ENCODE measurements around the gene NF2. TPM values are rescaled to one million over a fixed set of nuclear protein-coding genes. Genes with fewer than 3 reads are reported as not detected.
"Not testable (repeated sequence)": the region's sequence is repeated elsewhere in the genome, so short reads cannot be mapped to it uniquely, and the experiment has no call there.

The NF2 gene
- 59.1 and 61.9 TPM in 2 replicates for total RNA-seq

DNA sequence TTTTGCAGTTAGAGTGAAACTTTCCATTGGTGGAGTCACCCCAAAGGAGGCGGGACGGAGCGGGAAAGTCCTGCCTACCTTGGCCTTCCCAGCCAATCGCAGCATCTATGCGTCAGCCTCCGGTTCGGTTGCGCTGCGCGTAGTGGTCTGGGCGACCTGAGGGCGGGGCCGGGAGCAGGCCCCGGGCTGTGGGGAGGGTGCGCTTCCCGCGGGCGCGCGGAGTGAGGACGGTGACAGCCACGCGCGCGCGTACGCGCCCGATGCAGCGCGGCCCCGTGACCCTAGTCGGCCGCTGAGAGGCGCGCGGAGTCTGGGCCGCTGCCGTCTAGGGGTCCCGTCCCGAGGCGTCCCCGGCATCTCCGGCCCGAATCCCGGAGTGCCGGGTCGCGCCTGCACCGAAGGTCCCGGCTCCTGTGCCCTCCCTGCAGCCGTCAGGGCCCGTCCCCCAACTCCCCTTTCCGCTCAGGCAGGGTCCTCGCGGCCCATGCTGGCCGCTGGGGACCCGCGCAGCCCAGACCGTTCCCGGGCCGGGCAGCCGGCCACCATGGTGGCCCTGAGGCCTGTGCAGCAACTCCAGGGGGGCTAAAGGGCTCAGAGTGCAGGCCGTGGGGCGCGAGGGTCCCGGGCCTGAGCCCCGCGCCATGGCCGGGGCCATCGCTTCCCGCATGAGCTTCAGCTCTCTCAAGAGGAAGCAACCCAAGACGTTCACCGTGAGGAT is at the start of gene NF2:
TSS of gene NF2 (plus strand) at position 276 of the 718 bp plus-strand sequence. CDS start at position 642, 366 bp downstream.
- intact Hi-C loops (cut with micrococcal nuclease): loop anchor here (1.0 to 10.0 kb wide), 4 partner anchors 15 to 821 kb away; partner anchors contain the start of genes MTFP1, NIPSNAP1, UQCR10 and ZMAT5
- Mint-ChIP-seq H3K36me3 (ENCODE audit: low read depth) (peaks cover 15% of the 10 kb centered on the region), H3K4me3 (peak within 1 kb of the TSS; percentile 91), H3K27me3 (no peaks in the 10 kb centered on the region), H3K27ac (peak within 1 kb of the TSS; percentile 98), H3K9me3 (no peaks in the 10 kb centered on the region), H3K4me1 (peaks cover 14% of the 10 kb centered on the region)
- peak; percentile 100 for DNase-seq

DNA sequence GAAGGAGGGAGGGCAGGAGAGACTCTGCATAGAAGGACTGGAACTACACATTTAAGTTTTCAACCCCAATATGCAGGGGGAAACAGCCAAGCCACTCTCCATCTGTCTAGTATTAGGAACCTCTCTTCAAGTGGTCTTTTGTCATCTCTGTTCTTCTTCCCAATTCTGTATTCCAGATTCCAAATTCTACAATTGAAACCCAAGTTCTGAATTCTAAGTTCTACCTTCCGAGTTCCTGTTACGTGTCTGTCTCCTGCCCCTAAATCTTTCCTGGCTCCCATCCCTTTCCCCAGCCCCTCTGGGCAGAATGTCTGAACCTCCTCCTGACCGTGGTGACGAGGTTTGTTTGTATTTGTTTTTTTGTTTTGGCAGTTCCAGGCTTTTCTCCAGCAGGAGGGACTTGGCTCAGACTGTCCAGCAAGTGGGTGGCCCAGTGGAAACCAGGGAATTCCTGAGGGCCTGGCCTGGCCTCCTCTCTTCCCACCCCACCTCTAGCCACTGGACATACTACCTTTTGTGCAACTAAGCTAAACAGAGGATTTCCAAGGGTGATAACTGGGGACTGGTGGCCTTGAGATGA is 48.3 kb upstream of the NF2 start:
- H3K4me3 Mint-ChIP-seq: peak overlapping the region; percentile 97
- intact Hi-C loops (cut with micrococcal nuclease): no loop called here
- peaks cover 4% of the 10 kb centered on the region for H3K4me1 Mint-ChIP-seq
- H3K27ac Mint-ChIP-seq: peak overlapping the region; percentile 75
- H3K27me3 Mint-ChIP-seq: no peaks in the 10 kb centered on the region
- H3K9me3 Mint-ChIP-seq: no peaks in the 10 kb centered on the region
- peaks cover 33% of the 10 kb centered on the region for H3K36me3 Mint-ChIP-seq (ENCODE audit: low read depth)
- DNase-seq: no peak

DNA sequence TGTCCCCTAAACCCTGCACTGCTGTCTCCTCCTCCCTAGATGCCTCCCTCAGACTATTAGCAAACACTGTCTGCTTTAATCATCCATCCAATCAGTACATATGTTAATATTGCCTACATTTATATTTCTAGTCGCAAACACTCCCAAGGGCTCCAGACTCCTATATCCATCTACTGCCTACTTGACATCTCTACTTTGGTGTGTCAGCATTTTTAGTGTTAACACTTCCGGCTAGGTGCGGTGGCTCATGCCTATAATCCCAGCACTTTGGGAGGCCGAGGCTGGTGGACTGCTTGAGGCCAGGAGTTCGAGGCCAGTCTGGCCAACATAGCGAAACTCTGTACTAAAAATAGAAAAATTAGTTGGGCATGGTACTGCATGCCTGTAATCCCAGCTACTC is 44.4 kb upstream of the NF2 start:
- Mint-ChIP-seq H3K9me3 (no peaks in the 10 kb centered on the region), H3K36me3 (ENCODE audit: low read depth) (peaks cover 31% of the 10 kb centered on the region), H3K4me3 (no peak overlapping the region), H3K27me3 (no peaks in the 10 kb centered on the region), H3K4me1 (no peaks in the 10 kb centered on the region), H3K27ac (no peak overlapping the region)
- no peak for DNase-seq
- intact Hi-C loops (cut with micrococcal nuclease): no loop called here

DNA sequence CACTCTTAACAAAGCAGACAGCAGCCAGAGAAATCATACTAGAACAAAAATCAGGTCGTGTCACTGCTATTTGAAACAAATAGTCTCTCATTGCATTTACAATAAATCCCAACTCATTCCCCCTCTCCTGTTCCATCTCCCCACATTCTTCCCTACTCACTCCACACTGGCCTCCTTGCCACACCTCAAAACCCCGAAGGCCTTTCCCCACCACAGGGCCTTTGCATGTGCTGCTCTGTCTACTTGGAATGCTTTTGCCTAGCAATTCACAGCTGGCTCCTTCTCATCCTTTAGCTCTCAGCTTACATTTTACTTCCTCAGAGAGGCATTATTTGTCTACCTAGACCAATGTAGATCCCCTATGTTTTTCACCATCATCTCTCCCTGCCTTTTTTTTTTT is 43.6 kb upstream of the NF2 start:
- Mint-ChIP-seq H3K4me3 (no peak overlapping the region), H3K27ac (no peak overlapping the region), H3K9me3 (no peaks in the 10 kb centered on the region), H3K36me3 (ENCODE audit: low read depth) (peaks cover 31% of the 10 kb centered on the region), H3K27me3 (no peaks in the 10 kb centered on the region), H3K4me1 (no peaks in the 10 kb centered on the region)
- intact Hi-C loops (cut with micrococcal nuclease): no loop called here
- DNase-seq: no peak

DNA sequence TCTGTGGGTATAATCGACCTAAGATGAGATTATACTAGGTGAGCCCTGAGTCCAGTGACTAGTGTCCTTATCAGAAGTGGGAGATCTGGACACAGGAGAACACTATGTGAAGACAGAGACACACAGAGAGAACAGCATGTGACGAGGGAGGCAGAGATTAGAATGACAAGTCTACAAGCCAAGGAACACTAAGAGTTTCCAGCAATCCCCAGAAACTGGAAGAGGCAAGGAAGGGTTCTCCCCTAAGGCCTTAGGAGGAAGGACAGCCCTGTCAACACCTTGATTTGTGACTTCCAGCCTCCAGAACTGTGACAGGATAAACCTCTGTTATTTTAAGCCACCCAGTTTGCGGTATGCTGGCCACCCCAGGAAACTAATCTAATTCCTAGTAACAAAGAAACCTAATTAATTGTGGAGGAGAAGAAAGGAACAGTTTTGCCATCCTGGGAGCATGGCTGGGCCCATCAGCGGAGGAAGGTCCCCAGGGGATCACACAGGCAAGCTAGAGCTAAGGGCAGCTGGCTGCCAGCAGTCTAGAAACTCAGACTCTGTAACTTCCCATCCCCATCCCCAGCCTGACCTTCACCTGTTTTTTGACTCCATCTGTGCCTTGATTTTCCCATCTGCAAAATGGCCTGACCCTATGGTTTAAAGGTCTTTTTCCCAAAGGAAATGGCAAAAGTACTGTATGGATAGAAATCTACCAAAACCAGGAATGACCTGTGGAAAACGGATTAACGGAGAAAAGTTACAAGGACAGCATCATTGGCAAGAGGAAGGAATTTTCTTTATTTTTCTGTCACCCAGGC is 39.6 kb upstream of the NF2 start:
- intact Hi-C loops (cut with micrococcal nuclease): no loop called here
- Mint-ChIP-seq H3K4me3 (no peak overlapping the region), H3K9me3 (no peaks in the 10 kb centered on the region), H3K36me3 (ENCODE audit: low read depth) (peaks cover 24% of the 10 kb centered on the region), H3K27me3 (no peaks in the 10 kb centered on the region), H3K4me1 (no peaks in the 10 kb centered on the region), H3K27ac (no peak overlapping the region)
- no peak for DNase-seq

DNA sequence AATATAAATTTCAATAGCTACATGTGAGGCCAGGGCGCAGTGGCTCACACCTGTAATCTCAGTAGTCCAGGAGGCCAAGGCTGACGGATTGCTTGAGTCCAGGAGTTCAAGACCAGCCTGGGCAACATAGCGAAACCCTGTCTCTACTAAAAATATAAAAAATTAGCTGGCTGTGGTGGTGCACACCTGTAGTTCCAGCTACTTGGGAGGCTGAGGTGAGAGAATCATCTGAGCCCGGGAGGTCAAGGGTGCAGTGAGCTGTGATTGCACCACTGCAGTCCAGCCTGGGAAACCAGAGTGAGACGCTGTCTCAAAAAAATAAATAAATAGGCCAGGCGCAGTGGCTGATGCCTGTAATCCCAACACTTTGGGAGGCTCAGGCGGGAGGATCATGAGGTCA is 36.9 kb upstream of the NF2 start:
- H3K27ac Mint-ChIP-seq; H3K27me3 Mint-ChIP-seq; intact Hi-C loops (cut with micrococcal nuclease); DNase-seq; H3K9me3 Mint-ChIP-seq; H3K4me1 Mint-ChIP-seq; H3K4me3 Mint-ChIP-seq: not testable (repeated sequence)
- H3K36me3 Mint-ChIP-seq (ENCODE audit: low read depth): peaks cover 25% of the 10 kb centered on the region

DNA sequence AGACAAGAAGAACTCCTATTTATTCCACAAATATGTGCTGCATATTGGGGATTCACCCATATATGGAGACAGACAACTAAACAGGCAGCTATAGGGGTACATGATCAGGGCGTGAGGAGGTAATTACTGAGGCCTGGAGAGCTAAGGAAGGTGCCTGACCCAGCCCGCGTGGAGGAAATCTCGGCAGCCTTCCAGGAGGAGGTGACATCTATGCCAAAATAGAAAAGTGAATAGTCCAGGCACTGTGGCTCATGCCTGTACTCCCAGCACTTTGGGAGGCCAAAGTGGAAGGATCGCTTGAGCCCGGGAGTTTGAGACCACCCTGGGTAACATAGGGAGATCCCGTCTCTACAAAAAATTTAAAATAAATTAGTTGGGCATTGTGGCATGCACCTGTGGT is 36.1 kb upstream of the NF2 start:
- intact Hi-C loops (cut with micrococcal nuclease): no loop called here
- no peaks in the 10 kb centered on the region for H3K4me1 Mint-ChIP-seq
- no peak for DNase-seq

DNA sequence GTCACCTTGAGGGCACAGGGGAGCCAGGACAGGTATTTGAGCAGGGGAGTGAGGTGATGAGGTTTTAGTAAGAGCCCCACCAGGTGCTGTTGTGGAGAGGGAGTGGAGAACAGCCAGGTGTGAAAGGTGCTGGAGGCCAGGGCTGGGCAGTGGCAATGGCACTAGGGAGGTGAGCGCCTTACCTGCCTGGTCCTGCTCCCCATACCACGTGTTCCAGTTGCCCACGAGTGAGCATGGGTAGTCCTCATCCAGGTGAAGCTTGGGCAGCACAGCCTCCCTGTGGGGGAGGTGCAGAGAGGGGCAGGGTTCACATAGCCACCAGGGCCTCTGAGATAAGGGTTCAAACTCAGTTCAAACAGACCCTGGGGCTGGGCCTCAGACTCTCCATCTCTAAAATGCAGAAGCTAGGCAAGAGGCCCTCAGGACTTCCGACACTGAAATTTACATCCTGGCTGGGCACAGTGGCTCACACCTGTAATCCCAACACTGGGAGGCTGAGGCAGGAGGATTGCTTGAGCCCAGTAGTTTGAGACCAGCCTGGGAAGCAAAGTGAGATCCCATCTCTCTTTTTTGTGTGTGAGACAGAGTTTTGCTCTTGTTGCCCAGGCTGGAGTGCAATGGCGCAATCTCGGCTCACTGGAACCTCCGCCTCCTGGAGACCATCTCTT is 34.3 kb upstream of the NF2 start:
- H3K4me1 Mint-ChIP-seq: no peaks in the 10 kb centered on the region
- no peak overlapping the region for H3K27ac Mint-ChIP-seq
- no peak overlapping the region for H3K4me3 Mint-ChIP-seq
- H3K36me3 Mint-ChIP-seq (ENCODE audit: low read depth): peaks cover 20% of the 10 kb centered on the region
- intact Hi-C loops (cut with micrococcal nuclease): no loop called here
- no peak for DNase-seq
- no peaks in the 10 kb centered on the region for H3K27me3 Mint-ChIP-seq
- H3K9me3 Mint-ChIP-seq: no peaks in the 10 kb centered on the region

More for the DNA sequence above, 36.1 kb upstream of the NF2 start:
- peaks cover 22% of the 10 kb centered on the region for H3K36me3 Mint-ChIP-seq (ENCODE audit: low read depth)
- H3K4me3 Mint-ChIP-seq: no peak overlapping the region
- H3K27ac Mint-ChIP-seq: no peak overlapping the region
- H3K9me3 Mint-ChIP-seq: no peaks in the 10 kb centered on the region
- no peaks in the 10 kb centered on the region for H3K27me3 Mint-ChIP-seq

DNA sequence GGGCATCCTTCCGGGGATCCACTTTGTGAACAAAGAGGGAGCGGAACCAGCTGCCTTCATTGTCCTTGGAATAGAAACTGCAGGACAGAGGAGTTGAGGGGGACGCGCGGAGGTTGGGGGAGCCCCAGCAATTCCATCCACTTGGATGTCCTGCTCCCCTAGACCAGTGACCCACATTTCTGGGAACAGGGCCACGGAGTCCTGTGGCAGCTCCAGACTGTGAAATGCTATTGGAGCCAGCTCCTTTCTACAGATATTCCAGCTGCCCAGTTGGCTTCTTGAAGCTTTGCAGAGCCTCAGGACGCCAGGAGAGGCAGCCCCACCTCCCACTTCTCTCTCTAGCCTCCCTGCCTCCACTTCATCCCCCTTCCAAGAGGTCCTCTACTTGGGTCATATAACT is 33.0 kb upstream of the NF2 start:
- Mint-ChIP-seq H3K27me3 (no peaks in the 10 kb centered on the region), H3K4me3 (no peak overlapping the region), H3K27ac (no peak overlapping the region), H3K36me3 (ENCODE audit: low read depth) (peaks cover 20% of the 10 kb centered on the region), H3K4me1 (no peaks in the 10 kb centered on the region), H3K9me3 (no peaks in the 10 kb centered on the region)
- no peak for DNase-seq
- intact Hi-C loops (cut with micrococcal nuclease): no loop called here

DNA sequence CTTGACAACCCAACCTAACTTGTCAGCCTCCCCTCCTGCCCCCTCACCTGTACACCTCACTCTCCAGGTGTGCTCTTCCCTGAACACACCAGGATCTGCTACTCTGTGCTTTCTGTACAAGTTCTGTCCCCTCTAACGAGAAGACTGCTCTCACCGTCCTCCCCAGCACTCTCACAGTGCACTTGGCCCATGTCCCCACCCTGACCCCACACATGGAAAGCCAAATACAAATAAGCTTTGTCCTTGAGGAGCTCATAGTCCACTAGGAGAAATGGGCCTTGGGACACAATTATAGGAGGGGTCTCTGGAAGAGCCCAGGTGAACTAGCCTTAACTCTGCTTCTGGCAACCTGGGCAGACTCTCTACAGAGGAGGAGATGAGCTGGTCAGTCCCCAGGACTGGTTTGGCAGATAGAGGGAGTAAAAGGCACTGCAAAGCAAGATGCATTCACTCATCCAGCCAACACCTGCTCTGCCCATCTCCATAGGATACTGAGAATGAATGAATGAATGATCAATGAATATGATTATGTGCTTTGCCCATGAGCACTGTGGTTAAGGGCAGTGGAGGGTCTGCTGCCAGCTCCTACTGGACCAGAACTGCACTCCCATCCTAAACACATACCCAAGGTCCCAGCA is 32.4 kb upstream of the NF2 start:
- no peaks in the 10 kb centered on the region for H3K27me3 Mint-ChIP-seq
- no peak overlapping the region for H3K4me3 Mint-ChIP-seq
- H3K36me3 Mint-ChIP-seq (ENCODE audit: low read depth): peaks cover 18% of the 10 kb centered on the region
- no peak for DNase-seq
- intact Hi-C loops (cut with micrococcal nuclease): no loop called here
- H3K9me3 Mint-ChIP-seq: no peaks in the 10 kb centered on the region
- H3K27ac Mint-ChIP-seq: no peak overlapping the region
- no peaks in the 10 kb centered on the region for H3K4me1 Mint-ChIP-seq

DNA sequence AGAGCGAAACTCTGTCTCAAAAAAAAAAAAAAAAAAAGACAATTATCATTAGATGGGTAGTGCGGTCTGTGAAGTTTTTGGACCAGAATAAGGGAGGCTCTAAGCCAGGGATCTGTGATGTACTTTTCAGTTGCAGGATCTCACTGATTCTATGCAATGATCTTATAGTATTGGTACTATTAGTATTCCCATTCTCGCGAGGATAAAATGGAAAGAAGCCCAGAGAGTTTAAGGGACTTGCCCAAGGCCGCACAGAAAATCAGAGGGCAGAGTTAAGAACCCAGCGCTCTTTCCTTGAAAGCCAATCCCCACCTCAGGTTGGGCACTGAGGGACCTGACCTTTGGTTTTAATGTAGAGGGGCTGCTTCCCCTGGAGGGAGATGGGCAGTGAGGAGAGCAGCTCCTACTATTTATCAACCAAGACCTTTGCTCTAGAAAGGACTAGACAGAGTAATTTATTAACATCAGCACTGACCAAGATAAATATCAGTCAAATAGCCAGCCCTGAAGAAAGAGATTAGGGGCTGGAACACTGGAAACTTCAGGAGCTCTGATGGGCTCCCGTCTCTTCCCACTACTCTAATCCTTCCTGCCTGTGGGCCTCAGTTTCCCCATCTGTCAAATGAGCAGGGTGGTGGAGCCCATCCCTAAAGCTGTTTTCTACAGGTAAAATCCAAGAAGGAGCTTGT is 28.5 kb upstream of the NF2 start:
- no peak overlapping the region for H3K27ac Mint-ChIP-seq
- H3K9me3 Mint-ChIP-seq: no peaks in the 10 kb centered on the region
- intact Hi-C loops (cut with micrococcal nuclease): no loop called here
- no peak overlapping the region for H3K4me3 Mint-ChIP-seq
- no peak for DNase-seq
- peaks cover 9% of the 10 kb centered on the region for H3K36me3 Mint-ChIP-seq (ENCODE audit: low read depth)
- H3K4me1 Mint-ChIP-seq: peaks cover 5% of the 10 kb centered on the region
- H3K27me3 Mint-ChIP-seq: no peaks in the 10 kb centered on the region

DNA sequence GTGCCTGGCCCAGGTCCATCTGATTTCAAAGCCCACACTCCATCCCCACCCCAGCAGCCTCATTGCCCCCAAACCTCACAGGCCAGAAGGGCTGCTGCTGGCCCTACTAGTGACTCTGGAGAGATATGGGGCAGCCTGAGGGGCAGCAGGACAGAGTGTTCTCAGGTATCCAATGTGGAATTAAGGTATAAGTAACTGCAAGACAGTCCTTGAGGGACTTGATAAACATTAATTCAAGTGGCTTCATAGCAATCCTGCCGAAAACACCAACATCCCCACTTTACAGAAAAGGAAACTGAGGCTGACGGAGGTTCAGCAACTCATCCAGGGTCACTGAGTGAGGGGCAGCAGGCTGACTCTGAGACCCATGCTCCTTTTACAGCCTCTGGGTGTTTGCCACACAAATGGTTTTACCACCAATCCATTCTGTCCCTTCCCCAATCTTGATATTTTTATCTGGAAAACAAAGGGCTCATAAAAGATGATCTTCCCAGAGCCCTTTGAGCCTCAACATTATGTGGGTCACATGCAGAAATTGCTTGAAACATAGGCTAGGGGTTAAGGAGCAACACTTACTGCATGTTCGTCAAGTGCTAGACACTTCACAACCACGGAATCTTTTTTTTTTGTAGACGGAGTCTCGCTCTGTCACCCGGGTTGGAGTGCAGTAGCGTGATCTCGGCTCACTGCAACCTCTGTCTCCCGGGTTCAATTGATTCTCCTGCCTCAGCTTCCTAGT is 24.8 kb upstream of the NF2 start:
- no peak for DNase-seq
- Mint-ChIP-seq H3K4me1 (peaks cover 17% of the 10 kb centered on the region), H3K27me3 (no peaks in the 10 kb centered on the region), H3K4me3 (no peak overlapping the region), H3K36me3 (ENCODE audit: low read depth) (peaks cover 4% of the 10 kb centered on the region), H3K9me3 (peaks cover 3% of the 10 kb centered on the region), H3K27ac (no peak overlapping the region)
- intact Hi-C loops (cut with micrococcal nuclease): no loop called here

Measured in activated CD4-positive, alpha-beta T cell treated with anti-CD3 and anti-CD28 coated beads, Interleukin-2, amount 10 ng/mL, durations not matched to agents 24 days and 14 days (primary cell).